Measurements from ENCODE around the gene TRIM44.
"Not testable (repeated sequence)": the region's sequence is repeated elsewhere in the genome, so short reads cannot be mapped to it uniquely, and the experiment has no call there.

TRIM44 gene

GRCh38 chr11:35753573-35753972 is 91.0 kb downstream of the TRIM44 start:
- DNase-seq (ENCODE audit: low spot score), result not testable (repeated sequence)

GRCh38 chr11:35759951-35760350 is 97.4 kb downstream of the TRIM44 start:
- DNase-seq (ENCODE audit: low spot score), result not testable (repeated sequence)

- DNase-seq (ENCODE audit: low spot score), result no peak
Measured at GRCh38 chr11:35761899-35762298, 99.3 kb downstream of the TRIM44 start.

- no peak for DNase-seq (ENCODE audit: low spot score)
Measured at GRCh38 chr11:35763301-35763700, 100.7 kb downstream of the TRIM44 start.

- DNase-seq (ENCODE audit: low spot score), result no peak
Measured at GRCh38 chr11:35763765-35764164, 101.2 kb downstream of the TRIM44 start.

- no peak for DNase-seq (ENCODE audit: low spot score)
Measured at GRCh38 chr11:35764417-35764816, 101.8 kb downstream of the TRIM44 start.

- no peak for DNase-seq (ENCODE audit: low spot score)
Measured at GRCh38 chr11:35765211-35765610, 102.6 kb downstream of the TRIM44 start.

GRCh38 chr11:35766651-35767050 is 104.1 kb downstream of the TRIM44 start:
- DNase-seq (ENCODE audit: low spot score), result no peak

- not testable (repeated sequence) for DNase-seq (ENCODE audit: low spot score)
Measured at GRCh38 chr11:35770425-35770824, 107.8 kb downstream of the TRIM44 start.

GRCh38 chr11:35771722-35772121 is 109.1 kb downstream of the TRIM44 start:
- DNase-seq (ENCODE audit: low spot score), result no peak

GRCh38 chr11:35777241-35777640 is 114.7 kb downstream of the TRIM44 start:
- not testable (repeated sequence) for DNase-seq (ENCODE audit: low spot score)

GRCh38 chr11:35778943-35779342 is 116.4 kb downstream of the TRIM44 start:
- DNase-seq (ENCODE audit: low spot score), result not testable (repeated sequence)

- no peak for DNase-seq (ENCODE audit: low spot score)
Measured at GRCh38 chr11:35779409-35779808, 116.8 kb downstream of the TRIM44 start.

- DNase-seq (ENCODE audit: low spot score), result no peak
Measured at GRCh38 chr11:35780951-35781860, 118.6 kb downstream of the TRIM44 start.

GRCh38 chr11:35781861-35782470 is 119.4 kb downstream of the TRIM44 start:
- DNase-seq (ENCODE audit: low spot score), result no peak

- DNase-seq (ENCODE audit: low spot score), result no peak
Measured at GRCh38 chr11:35783809-35784208, 121.2 kb downstream of the TRIM44 start.

GRCh38 chr11:35784699-35785098 is 122.1 kb downstream of the TRIM44 start:
- no peak for DNase-seq (ENCODE audit: low spot score)

- DNase-seq (ENCODE audit: low spot score), result no peak
Measured at GRCh38 chr11:35785287-35786167, 123.0 kb downstream of the TRIM44 start.

- no peak for DNase-seq (ENCODE audit: low spot score)
Measured at GRCh38 chr11:35786188-35786587, 123.6 kb downstream of the TRIM44 start.

- DNase-seq (ENCODE audit: low spot score), result no peak
Measured at GRCh38 chr11:35787013-35787504, 124.5 kb downstream of the TRIM44 start.

- no peak for DNase-seq (ENCODE audit: low spot score)
Measured at GRCh38 chr11:35787626-35788025, 125.1 kb downstream of the TRIM44 start.

Measured in CD4-positive, alpha-beta T cell treated with Interleukin-2 at 100 ng/mL for 4 hours (primary cell).